IPS-18a (cell line): ENCODE data around the gene CYP4F2.
"Not testable (repeated sequence)": the region's sequence is repeated elsewhere in the genome, so short reads cannot be mapped to it uniquely, and the experiment has no call there.

Experiments used
- H3K27ac ChIP-seq: one replicate; pipeline ENCODE4 v1.5.1; 2013; ENCODE audit warnings: low read length
- H3K27me3 ChIP-seq: one replicate; pipeline ENCODE4 v1.6.1; 2013; ENCODE audit warnings: mild to moderate bottlenecking, low read length; ENCODE audit not compliant: control insufficient read depth, insufficient read depth
- H3K36me3 ChIP-seq: one replicate; pipeline ENCODE4 v1.6.1; 2013; ENCODE audit warnings: low read depth, low read length; ENCODE audit not compliant: control insufficient read depth
- H3K4me1 ChIP-seq: one replicate; pipeline ENCODE4 v1.6.1; 2013; ENCODE audit warnings: low read depth, low read length; ENCODE audit not compliant: control insufficient read depth
- H3K4me3 ChIP-seq: one replicate; pipeline ENCODE4 v1.5.1; 2013; ENCODE audit warnings: low read length
- H3K9ac ChIP-seq: one replicate; pipeline ENCODE4 v1.6.1; 2013; ENCODE audit warnings: mild to moderate bottlenecking, low read length, moderate library complexity
- H3K9me3 ChIP-seq: one replicate; pipeline ENCODE4 v1.6.1; 2013; ENCODE audit warnings: low read depth, low read length; ENCODE audit not compliant: control insufficient read depth

The CYP4F2 gene

DNA sequence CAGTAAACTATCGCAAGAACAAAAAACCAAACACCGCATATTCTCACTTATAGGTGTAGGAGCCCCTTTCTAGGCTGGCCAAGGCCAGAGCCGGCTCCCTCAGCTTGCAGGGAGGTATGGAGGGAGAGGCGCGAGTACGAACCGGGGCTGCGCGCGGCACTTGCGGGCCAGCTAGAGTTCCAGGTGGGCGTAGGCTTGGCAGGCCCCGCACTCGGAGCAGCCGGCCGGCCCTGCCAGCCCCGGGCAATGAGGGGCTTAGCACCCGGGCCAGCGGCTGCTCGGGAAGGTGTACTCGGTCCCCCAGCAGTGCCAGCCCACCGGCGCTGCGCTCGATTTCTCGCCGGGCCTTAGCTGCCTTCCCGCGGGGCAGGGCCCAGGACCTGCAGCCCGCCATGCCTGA lies 1.7 kb upstream of the CYP4F2 start:
- not testable (repeated sequence) for H3K4me3 ChIP-seq, H3K36me3 ChIP-seq, H3K27ac ChIP-seq, H3K27me3 ChIP-seq, H3K4me1 ChIP-seq, H3K9ac ChIP-seq
- peaks cover 50% of the 10 kb centered on the region for H3K9me3 ChIP-seq

- H3K4me1 ChIP-seq: no peaks in the 10 kb centered on the region
- H3K4me3 ChIP-seq: no peak overlapping the region
- H3K9ac ChIP-seq: no peak overlapping the region
- peaks cover 66% of the 10 kb centered on the region for H3K9me3 ChIP-seq
- no peak overlapping the region for H3K27ac ChIP-seq
- H3K27me3 ChIP-seq: no peaks in the 10 kb centered on the region
- no peaks in the 10 kb centered on the region for H3K36me3 ChIP-seq
These were observed 692 bp downstream of the CYP4F2 start for GRCh38 chr19:15897026-15897737.

GRCh38 chr19:15895876-15896430 lies 1.9 kb downstream of the CYP4F2 start:
- Histone ChIP-seq H3K27ac (no peak overlapping the region), H3K9ac (no peak overlapping the region), H3K27me3 (no peaks in the 10 kb centered on the region), H3K4me1 (no peaks in the 10 kb centered on the region), H3K4me3 (no peak overlapping the region), H3K9me3 (peaks cover 68% of the 10 kb centered on the region), H3K36me3 (no peaks in the 10 kb centered on the region)

- no peak overlapping the region for H3K27ac ChIP-seq
- H3K4me1 ChIP-seq: no peaks in the 10 kb centered on the region
- no peaks in the 10 kb centered on the region for H3K36me3 ChIP-seq
- no peak overlapping the region for H3K4me3 ChIP-seq
- H3K9ac ChIP-seq: no peak overlapping the region
- H3K9me3 ChIP-seq: peaks cover 78% of the 10 kb centered on the region
- no peaks in the 10 kb centered on the region for H3K27me3 ChIP-seq
These were observed 3.5 kb downstream of the CYP4F2 start for GRCh38 chr19:15894359-15894758.

DNA sequence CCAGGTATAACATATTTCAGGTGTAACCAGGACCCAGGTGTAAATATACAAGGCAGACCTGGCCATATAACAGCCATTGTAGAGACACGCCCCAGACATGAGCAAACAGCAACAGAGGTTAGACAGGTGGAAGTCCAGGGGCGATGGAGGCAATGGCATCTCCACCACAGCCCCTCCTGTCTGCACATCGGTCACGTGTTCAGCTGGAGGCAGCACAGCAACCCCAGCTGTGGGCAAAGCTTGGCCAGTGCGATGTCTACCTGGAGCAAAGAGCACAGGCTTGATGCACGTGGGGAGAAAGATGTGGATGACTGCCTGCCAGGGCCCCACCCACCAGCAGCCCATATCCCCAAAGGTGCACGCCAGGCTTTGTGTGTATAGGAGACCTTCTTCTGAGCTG lies 4.4 kb downstream of the CYP4F2 start:
- no peaks in the 10 kb centered on the region for H3K36me3 ChIP-seq
- no peaks in the 10 kb centered on the region for H3K27me3 ChIP-seq
- no peak overlapping the region for H3K9ac ChIP-seq
- H3K4me1 ChIP-seq: no peaks in the 10 kb centered on the region
- H3K9me3 ChIP-seq: peaks cover 78% of the 10 kb centered on the region
- H3K4me3 ChIP-seq: no peak overlapping the region
- H3K27ac ChIP-seq: no peak overlapping the region

DNA sequence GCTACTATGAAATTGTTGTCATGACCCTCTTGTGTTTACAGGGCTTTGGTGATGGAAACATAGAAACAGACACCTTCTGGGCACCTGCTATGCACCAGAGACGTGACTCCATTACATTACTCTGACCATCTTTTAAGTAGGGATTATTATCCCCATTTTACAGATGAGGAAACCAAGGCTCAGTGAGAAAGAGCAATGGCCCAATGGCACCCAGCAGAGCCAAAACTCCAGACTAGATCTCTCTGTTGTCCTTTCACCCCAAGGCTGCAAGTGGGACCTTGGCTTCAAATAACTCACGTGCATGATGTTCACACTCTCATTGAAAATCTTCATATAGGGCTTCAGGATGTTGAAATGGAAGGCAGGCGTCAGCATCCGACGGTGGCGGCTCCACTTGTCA lies 5.9 kb downstream of the CYP4F2 start:
- no peak overlapping the region for H3K4me3 ChIP-seq
- H3K9ac ChIP-seq: no peak overlapping the region
- H3K4me1 ChIP-seq: no peaks in the 10 kb centered on the region
- H3K27me3 ChIP-seq: no peaks in the 10 kb centered on the region
- no peak overlapping the region for H3K27ac ChIP-seq
- H3K36me3 ChIP-seq: no peaks in the 10 kb centered on the region
- peaks cover 80% of the 10 kb centered on the region for H3K9me3 ChIP-seq

DNA sequence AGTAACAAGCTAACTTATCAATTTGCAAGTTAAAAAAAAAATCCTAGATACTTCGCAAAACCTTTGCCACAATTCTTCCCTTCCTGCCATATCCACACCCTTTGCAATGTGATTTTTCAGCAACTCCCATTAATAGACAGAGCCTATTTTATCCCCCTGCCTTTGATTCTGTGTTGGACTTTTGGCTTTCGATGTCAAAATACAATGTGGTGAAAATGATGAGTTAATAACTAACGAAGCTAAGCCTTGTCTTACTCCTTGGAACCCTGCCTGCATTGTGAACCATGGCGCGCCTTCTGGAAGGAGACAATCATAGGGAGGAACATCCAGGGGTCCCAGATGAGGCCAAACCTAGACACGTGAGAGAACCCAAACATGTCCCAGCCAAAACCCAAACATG lies 6.4 kb downstream of the CYP4F2 start:
- no peaks in the 10 kb centered on the region for H3K27me3 ChIP-seq
- H3K9ac ChIP-seq: no peak overlapping the region
- no peaks in the 10 kb centered on the region for H3K36me3 ChIP-seq
- H3K4me3 ChIP-seq: no peak overlapping the region
- no peak overlapping the region for H3K27ac ChIP-seq
- H3K4me1 ChIP-seq: no peaks in the 10 kb centered on the region
- H3K9me3 ChIP-seq: peaks cover 80% of the 10 kb centered on the region

DNA sequence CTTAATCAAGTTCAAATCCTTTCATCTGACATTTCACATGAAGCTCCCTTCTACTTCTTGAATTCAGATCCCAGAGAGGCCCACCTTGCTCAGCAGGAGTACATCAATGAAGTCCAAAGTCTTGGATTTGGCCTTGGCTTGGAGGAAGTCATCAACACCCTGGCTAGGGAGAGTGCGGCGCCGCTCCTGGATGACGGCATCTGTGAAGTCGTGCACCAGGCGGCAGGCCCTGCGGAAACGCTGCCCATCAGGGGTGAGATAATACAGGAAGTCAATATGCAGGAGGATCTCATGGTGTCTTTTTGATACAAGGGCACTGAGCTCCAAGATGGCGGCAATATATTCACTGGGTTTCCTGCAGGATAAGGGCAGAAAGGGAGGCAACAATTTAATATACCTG lies 8.5 kb downstream of the CYP4F2 start:
- not testable (repeated sequence) for H3K4me3 ChIP-seq, H3K27me3 ChIP-seq

DNA sequence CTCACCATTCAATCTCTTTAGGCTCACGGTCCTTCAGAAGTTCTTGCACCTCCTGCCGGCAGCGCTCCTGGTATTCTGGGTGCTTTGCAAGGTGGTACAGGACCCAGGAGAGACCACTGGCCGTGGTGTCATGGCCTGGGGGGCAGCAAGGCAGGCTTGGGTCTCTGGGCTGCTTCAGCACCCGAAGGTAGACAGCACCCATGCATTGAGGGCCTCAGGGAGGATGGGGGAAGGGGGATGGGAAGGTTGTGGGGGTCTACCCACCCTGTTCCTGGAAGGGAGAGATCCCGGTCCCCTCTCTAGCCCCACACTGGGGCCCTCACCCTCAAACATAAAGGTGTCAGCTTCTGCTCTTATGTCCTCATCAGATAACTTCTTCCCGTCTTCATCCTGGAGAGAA lies 12.0 kb downstream of the CYP4F2 start:
- Histone ChIP-seq H3K27me3 (no peaks in the 10 kb centered on the region), H3K4me1 (no peaks in the 10 kb centered on the region), H3K4me3 (no peak overlapping the region), H3K27ac (no peak overlapping the region), H3K36me3 (no peaks in the 10 kb centered on the region), H3K9ac (no peak overlapping the region), H3K9me3 (peaks cover 54% of the 10 kb centered on the region)

More for the DNA sequence above, 8.5 kb downstream of the CYP4F2 start:
- not testable (repeated sequence) for H3K36me3 ChIP-seq, H3K27ac ChIP-seq, H3K9ac ChIP-seq, H3K4me1 ChIP-seq
- H3K9me3 ChIP-seq: peaks cover 73% of the 10 kb centered on the region

GRCh38 chr19:15885167-15885566 lies 12.7 kb downstream of the CYP4F2 start:
- H3K36me3 ChIP-seq: no peaks in the 10 kb centered on the region
- H3K4me1 ChIP-seq: no peaks in the 10 kb centered on the region
- H3K4me3 ChIP-seq: no peak overlapping the region
- H3K27ac ChIP-seq: no peak overlapping the region
- H3K9me3 ChIP-seq: peaks cover 49% of the 10 kb centered on the region
- no peaks in the 10 kb centered on the region for H3K27me3 ChIP-seq
- H3K9ac ChIP-seq: no peak overlapping the region

- not testable (repeated sequence) for H3K4me3 ChIP-seq, H3K27me3 ChIP-seq, H3K9ac ChIP-seq, H3K27ac ChIP-seq, H3K36me3 ChIP-seq, H3K4me1 ChIP-seq
- H3K9me3 ChIP-seq: peaks cover 38% of the 10 kb centered on the region
These were observed 14.5 kb downstream of the CYP4F2 start for GRCh38 chr19:15883329-15883728.

GRCh38 chr19:15874821-15875474 lies 22.9 kb downstream of the CYP4F2 start:
- H3K4me3 ChIP-seq: no peak overlapping the region
- H3K9ac ChIP-seq: no peak overlapping the region
- H3K4me1 ChIP-seq: no peaks in the 10 kb centered on the region
- no peaks in the 10 kb centered on the region for H3K36me3 ChIP-seq
- peaks cover 41% of the 10 kb centered on the region for H3K9me3 ChIP-seq
- no peaks in the 10 kb centered on the region for H3K27me3 ChIP-seq
- H3K27ac ChIP-seq: no peak overlapping the region
